GM03348 (cell line): ENCODE data around the gene TBX20.
"Not testable (repeated sequence)": the region's sequence is repeated elsewhere in the genome, so short reads cannot be mapped to it uniquely, and the experiment has no call there.

Source experiments
- DNase-seq: peaks from one replicate; pipeline ENCODE4 v3.0.0; 2012; ENCODE audit warnings: low spot score

The TBX20 gene

DNA sequence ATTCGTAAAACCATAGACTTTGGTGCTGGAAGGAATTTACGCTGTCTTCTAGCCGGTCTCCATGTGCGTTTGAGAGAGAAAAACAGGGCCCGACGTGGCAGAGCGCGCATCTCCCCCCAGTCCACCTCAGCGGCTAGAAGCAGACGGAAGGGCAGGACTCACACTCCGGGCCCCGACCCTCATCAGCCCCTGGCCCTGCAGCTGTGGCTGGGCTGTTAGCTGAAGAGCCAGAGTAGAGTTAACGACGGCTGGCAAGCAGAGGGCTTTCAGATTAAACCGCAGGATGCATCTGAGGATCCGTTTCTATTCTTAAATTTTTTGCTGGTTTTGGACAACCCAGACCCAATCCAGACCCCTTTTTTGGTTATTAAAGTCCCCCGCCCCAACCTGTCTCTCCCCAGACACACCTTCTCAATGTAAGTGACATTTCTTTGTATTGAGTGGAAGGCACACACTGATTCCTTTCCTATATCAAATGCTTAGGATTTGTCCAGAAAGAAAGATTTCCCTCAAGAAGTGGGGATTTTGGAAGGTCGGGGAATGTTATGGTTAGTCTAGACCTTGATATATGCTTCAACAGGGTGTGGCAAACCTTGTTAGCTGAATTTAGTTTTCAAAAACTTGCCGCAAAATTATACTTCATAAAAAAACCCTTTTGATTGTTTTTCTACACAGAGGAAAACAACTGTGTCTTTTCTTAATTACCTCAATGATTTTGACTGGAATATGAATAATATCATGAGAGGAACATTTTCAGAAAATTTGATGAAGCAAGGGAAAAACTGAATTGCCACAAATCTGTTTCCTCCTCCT lies 1.7 kb upstream of the TBX20 start:
- no peak for DNase-seq

GRCh38 chr7:35254496-35255442 lies 869 bp upstream of the TBX20 start:
- no peak for DNase-seq

GRCh38 chr7:35253460-35253709 lies 515 bp downstream of the TBX20 start:
- DNase-seq: peak; percentile 45

DNA sequence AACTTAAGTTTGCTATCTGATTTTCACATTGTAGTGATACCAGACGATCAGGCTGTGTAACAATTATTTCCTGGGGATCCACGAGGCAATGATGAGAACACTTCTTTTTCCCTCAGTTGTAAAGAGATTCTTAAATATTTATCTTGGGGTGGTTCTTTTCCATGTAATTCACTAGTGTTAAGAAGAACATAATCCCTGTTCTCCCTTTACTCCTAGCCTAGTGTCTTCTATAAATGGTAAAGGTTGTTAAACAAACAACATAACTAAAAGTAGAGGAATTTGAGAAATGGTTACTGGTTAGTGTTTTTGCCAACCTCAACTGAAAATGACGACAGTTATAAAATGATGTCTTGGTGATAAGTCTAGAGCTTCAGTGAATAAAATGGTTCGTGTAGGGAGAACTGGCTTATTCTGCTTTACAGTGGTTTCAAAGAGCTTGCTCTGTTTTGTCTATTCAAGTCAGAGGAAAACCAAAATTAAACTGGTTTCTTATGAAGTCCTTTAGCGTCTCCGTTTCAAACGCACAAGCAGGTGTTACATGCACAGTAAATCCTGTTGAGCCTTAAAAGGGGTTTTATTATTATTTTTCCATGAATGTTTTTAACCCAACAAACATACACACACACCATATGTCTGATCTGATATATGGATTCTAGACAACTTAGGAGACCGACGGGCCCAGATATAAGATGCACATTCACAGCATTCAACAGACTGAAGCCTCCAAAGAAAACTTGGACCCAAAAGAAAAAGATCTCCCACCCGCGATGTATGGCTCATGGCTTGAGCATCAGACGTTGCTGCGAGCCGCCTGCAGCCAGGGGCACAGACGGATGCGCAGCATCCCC lies 1.1 kb downstream of the TBX20 start:
- DNase-seq: no peak

- no peak for DNase-seq
Measured at GRCh38 chr7:35251606-35252310, 2.1 kb downstream of the TBX20 start.

DNA sequence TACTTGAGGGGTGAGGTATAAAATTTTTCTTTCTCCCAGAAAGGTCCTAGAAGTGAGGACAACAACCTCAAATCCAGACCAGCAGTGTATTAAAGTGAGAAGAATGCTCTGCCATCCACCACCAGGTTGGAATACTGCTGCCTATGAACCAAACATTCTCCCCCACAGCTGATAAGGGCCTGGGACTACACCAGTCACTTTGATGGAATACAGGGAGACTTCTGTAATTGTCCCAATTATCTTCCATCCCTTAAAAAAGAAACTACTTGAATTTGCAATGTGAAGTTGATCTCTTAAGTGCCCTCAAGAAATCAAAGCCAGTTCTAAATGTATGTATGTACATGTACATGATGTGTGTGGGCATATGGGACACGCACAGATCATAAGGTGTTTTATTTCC lies 3.0 kb downstream of the TBX20 start:
- no peak for DNase-seq

GRCh38 chr7:35250452-35250851 lies 3.4 kb downstream of the TBX20 start:
- no peak for DNase-seq

DNA sequence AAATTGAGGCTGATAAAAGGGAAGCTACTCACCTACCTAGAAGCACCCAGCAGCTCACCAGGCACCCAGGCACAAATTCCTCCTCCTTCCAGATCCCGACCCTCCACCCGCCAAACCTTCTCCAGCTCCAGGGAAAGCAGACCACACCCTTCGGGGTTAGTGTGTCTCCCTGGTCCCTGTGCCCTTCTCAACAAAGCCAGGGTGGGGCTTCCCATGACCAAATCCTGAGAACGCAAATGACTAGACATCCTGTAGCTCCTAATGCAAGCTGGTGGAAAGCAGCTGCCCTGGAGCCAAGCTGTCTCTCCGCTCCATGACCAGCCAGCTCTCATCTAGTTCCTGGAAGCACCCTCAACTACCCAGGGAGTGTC lies 4.4 kb downstream of the TBX20 start:
- no peak for DNase-seq

DNA sequence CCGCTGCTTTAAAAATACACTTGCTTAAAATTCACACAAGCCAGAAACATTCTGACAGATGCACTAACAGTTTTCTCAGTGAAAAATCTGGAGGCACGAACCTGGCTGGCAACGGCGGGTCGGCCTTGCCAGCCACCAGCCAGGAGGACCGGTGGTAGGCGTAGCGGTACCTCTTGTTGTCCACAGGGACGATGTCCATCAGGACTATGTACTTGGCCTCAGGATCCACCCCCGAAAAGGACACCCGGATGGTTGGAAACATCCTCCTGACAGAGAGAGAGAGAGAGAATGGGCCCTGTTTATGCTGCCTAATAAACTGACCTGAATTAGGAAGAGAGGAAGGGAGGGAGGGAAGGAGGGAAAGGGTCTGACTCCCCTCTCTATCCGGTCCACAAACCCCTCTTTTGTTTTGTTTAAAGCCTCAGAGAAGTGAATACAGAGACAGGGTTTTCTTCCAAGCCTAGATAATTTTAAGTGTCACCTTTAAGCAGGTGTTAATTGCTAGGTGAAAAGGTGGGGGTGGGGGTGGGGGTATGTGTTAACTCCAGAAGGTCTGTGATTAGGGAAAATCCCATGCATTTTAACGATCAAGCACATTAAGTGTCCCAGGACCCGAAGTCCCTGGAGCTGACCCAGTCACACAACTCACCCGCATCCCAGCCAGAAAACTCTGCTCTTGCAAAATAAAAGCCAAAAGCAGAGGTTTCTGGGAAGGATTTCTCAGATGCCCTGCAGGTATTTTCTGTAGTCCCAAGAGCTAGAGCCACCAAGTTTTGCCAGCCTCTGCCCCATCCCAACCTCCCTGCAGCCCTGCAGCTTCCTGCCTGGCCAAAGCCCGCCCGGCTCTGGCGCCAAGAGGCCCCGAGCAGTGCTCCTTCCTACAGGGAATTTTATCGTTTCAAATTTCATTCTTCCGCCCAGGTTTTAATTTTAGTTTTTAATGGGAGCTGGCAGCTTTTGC lies 5.0 kb downstream of the TBX20 start:
- no peak for DNase-seq

DNA sequence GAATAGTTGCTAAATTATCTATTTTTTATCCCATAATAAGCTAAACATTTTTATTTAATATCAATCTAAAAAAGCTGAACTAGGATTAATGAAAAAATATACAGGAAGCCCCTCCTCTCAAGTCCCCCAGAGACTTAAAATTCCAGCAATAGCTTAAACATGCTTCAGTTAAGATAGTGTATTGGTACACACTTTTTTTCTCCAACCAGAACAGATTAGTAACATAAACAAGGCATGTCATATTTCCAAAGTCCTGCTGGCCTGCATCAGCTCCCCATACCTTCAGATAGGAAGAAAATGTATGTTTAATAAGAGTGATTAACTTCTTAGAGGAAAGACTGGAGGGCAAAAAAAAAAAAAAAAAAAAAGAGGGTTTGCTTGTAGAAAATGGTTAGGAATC lies 7.1 kb downstream of the TBX20 start:
- DNase-seq: no peak

GRCh38 chr7:35241884-35242283 lies 12.0 kb downstream of the TBX20 start:
- DNase-seq: no peak

DNA sequence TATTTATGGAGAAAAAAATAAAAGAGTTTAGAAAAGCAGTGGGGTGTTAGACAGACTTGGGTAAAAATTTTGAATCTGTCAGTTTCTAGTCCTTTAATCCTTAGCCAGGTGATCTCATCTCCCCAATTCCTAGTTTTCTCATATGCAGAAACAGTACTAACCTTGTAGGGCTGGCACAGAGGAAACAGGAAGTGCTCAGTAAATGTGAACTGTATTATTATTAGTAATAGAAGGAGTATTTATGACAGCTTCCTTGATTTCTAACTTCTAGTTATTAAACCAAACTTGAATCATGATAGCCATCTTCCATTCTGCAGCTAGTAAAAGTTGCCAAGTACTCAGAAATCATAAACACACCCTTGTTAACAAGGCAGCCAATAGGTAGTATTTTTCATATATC lies 12.5 kb downstream of the TBX20 start:
- no peak for DNase-seq

GRCh38 chr7:35241008-35241407 lies 12.9 kb downstream of the TBX20 start:
- DNase-seq: not testable (repeated sequence)

DNA sequence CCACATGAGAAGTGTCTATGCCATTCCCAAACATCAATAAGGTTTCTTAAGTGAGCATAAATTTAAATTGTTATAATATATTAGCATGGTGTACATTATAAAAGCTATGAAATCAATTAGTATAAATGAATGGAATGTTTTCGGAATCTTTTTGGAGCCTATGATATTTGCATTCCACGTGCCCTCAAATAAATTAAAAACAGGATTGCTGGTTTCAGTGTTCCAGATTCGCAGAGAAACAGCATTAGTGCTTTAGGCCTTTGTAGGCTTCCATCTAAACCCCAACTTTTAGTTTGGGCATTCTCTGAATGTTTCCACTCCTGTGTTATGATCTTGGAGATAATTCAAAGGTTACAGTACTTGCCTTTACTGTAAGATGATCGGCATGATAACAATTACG lies 15.4 kb downstream of the TBX20 start:
- not testable (repeated sequence) for DNase-seq

DNA sequence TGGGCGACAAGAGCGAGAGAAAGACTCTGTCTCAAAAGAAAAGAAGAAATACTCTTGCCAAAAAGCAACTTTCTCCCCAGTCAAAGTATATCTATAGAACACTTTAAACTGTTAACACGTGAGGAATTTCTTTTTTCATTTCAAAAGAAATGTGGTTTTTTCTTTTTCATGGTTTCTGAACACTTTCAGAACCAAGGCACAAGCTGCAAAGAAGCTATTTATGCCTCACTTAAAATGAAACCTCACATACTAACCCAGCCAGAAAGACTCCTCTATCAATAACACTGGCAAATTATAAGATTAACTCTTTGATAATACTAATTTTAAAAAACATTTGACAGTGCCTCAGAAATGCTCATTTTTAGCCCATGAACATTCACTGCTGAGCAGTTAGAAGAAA lies 20.9 kb downstream of the TBX20 start:
- no peak for DNase-seq

- not testable (repeated sequence) for DNase-seq
Measured at GRCh38 chr7:35231221-35231620, 22.7 kb downstream of the TBX20 start.

DNA sequence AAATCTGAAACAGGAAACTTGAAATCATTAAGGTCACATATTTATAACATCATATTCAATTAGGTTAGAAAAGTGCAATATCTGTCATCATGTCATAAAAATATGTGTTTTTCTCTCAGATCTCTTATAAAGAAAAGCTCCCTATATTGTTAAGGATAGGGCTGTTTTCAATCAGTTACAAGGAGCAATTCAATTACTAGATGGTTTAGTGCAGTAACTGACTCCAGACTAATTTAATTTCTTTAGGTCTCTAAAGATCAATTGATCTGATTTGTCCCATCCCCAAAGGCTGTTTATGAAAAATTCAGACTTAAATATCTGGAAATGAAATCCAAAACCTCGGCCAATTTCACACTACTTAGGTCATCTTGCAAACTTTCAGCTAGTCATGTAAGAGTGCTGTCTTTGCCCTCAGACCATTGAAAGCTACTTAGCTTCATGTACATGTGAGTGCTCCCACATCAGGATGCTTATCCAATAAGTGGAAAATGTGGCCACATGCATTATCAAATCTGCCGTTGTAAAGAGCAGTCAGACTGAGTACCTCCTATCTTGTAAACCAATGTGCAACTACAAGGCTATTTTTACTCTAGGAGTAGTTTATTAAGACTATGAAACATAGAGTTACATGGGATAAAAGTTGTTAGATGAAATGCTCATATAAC lies 24.7 kb downstream of the TBX20 start:
- DNase-seq: not testable (repeated sequence)

DNA sequence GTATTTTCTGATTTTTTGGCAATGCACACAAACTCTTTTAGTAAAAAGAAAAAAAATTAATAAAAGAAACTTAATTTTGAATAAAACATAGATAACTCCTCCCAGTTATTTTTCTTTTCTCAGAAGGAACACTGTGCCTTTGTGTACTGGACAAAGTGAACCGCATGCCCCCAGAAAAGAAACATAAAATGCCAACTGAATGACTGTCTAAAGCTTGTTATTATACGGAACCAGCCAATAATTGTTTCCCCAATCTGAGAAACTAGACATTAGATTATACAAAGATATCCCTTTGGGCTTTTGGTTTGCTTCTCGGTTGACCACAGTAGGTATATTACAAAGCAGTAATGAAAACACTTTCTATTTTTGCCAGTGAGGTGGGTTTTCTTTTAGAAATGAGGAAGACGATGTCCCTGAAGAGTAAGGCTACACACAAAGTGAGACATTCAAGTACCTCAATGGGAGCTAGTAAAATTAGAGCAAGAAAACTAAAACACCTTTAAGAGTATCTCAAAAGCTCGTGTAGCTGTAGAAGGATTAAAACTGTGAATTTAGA lies 25.3 kb downstream of the TBX20 start:
- DNase-seq: not testable (repeated sequence)

GRCh38 chr7:35227438-35227837 lies 26.5 kb downstream of the TBX20 start:
- DNase-seq: not testable (repeated sequence)

DNA sequence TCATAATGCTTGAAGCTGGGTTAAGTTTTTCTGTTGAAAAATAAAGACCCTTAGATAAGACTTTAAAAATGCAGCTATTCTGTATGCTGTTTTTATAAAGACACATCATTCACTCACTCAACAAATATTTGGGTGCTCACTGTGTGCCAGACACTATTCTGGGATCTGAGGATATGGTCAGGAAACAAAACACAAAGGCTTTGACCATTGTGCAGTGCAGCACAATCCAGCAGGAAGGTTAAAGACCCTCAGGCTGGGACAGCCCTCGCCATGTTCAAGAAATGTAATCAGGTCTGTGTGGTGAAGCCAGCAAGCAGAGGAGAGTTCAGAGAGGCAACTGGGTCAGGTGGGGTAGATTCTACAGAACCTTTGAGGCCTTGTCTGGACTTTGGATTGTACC lies 31.5 kb downstream of the TBX20 start:
- DNase-seq: not testable (repeated sequence)
